Right ventricle myocardium inferior (tissue), 1 donor: ENCODE data around the gene ZNF652. TPM values are rescaled to one million over a fixed set of nuclear protein-coding genes. Genes with fewer than 3 reads are reported as not detected.
"Not testable (repeated sequence)": the region's sequence is repeated elsewhere in the genome, so short reads cannot be mapped to it uniquely, and the experiment has no call there.

Experiments used
- ATAC-seq: fragments of 200-7000 bp; cut with Tn5 transposase; one replicate; pipeline ENCODE4 v1.9.1; 2020; ENCODE audit warnings: mild to moderate bottlenecking, moderate library complexity
- DNase-seq: peaks from one replicate; pipeline ENCODE4 v3.0.0; 2021; ENCODE audit errors: missing footprints
- intact Hi-C: fragments of 100-400 bp; cut with DNase I; formaldehyde crosslinking; loops from one replicate; pipeline ENCODE4 v1.11.0; 2022
- total RNA-seq: library from RNA; stranded (reverse); fragmentation: NEBNext Ultra II Directional; extraction: Animal tissue kit (Norgen Biotek cat#: 25700); gene quantifications from one replicate; pipeline ENCODE4 v1.2.1, GENCODE V29; 2021
- donor health status: DM: no; HTN: yes; CAD: no; lungs with severe emphysema.

The ZNF652 gene
- total RNA-seq, 1 donor from 2014 or later, result 19.0 TPM

DNA sequence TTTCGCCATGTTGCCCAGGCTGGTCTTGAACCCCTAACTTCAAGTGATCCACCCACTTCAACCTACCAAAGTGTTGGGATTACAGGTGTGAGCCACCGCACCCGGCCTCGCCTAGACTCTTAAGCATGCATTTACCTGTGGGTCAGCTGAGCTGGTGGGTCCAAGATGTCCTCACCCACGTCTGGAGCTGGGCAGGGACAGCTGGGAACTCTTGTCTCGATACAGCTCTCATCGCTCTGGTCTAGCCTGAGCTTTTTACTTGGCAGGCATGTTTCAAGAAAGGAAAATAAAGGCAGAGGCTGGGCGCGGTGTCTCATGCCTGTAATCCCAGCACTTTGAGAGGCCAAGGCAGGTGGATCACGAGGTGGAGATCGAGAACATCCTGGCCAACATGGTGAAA, 74.6 kb downstream of the ZNF652 start:
- DNase-seq, result no peak
- intact Hi-C loops, result no loop called here

DNA sequence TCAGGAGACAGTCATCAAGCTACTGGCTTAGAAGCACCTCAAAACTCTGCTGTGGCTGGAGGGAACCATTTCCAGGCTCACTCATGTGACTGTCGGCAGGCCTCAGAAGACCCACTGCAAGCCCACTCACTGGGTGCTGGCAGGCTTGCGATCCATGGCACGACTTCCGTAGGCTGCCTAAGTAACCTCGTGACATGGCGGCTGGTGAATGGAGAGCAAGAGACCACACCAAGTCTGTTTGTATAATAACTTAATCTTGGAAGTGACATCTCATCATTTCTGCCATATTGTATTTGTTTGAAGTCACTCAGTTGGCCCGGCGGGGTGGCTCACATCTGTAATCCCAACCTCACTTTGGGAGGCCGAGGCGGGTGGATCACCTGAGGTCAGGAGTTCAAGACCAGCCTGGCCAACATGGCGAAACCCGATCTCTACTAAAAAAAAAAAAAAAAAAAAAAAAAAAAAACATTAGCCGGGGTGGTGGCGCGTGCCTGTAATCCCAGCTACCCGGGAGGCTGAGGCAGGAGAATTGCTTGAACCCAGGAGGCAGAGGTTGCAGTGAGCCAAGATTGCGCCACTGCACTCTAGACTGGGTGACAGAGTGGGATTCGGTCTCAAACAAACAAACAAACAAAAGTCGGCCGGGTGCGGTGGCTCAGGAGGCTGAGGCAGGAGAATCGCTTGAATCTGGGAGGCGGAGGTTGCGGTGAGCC, 75.6 kb downstream of the ZNF652 start:
- ATAC-seq, intact Hi-C loops, DNase-seq: not testable (repeated sequence)

More for the DNA sequence above, 74.6 kb downstream of the ZNF652 start:
- no peak for ATAC-seq

DNA sequence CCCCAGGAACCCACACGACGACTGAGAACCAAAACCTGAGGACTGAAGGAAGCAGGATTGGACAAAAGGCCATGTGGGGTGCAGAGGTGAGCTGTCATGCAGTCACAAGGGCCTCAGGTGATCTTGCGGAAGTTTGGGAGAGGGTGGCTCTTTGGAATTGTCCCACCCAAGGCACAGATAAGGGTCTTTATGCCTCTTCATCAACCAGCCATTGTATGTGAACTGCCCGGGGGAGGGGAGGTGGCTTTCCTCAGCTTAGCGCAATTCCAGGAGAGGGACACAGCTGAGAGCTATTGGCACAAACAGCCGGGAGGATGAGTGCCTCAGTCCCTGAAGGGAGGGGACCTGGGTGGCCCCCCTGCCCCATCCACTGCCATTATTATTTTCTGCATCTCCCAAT, 76.3 kb downstream of the ZNF652 start:
- no peak for ATAC-seq
- intact Hi-C loops, result no loop called here
- DNase-seq, result no peak

GRCh38 chr17:49280918-49281317, 81.1 kb downstream of the ZNF652 start:
- DNase-seq (no peak), ATAC-seq (no peak)
- intact Hi-C loops, result no loop called here

DNA sequence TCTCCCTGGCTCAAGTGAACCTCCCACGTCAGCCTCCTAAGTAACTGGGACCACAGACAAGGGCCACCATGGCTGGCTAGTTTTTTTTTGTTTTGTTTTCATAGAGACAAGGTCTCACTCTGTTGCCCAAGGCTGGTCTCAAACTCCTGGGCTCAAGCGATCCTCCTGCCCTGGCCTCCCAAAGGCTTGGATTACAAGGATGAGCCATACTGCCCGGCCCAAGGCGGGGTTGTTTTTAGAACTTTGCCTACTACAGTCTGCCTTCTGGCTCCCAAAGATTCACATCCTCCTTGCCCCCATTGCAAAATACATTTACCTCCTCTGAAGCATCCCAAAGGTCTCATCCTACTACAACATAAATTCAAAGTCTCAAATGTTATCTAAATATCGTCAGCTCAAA, 82.0 kb downstream of the ZNF652 start:
- no peak for DNase-seq
- no peak for ATAC-seq
- intact Hi-C loops, result no loop called here

DNA sequence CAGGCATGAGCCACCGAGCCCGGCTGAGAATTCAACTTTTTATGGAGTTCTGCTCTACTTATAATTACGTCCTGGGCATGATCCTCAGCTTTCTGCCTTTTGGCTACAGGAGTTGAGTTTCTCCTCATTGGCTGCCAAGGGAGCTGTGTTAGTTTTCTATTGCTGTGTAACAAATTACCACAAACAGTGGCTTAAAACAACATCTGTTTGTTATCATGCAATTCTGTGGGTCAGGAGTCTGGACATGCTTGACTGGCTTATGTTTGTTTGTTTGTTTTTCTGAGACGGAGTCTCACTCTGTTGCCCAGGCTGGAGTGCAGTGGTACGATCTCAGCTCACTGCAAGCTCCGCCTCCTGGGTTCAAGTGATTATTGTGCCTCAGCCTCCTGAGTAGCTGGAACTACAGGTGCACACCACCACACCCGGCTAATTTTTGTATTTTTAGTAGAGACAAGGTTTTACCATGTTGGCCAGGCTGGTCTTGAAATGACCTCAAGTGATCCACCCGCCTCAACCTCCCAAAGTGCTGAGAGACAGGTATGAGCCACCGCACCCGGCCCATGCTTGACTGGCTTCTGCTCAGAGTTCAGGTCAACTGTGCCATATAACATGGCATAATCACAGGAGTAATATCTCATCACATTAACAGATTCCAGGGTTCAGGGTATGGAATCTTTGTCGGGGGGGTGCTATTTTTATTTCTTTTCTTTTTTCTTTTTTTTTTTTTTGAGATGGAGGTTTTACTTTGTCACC, 82.6 kb downstream of the ZNF652 start:
- DNase-seq, intact Hi-C loops, ATAC-seq: not testable (repeated sequence)

- DNase-seq (no peak), ATAC-seq (no peak)
- intact Hi-C loops, result no loop called here
Measured at GRCh38 chr17:49278076-49278475, 84.0 kb downstream of the ZNF652 start.

GRCh38 chr17:49277638-49278037, 84.4 kb downstream of the ZNF652 start:
- DNase-seq (no peak), ATAC-seq (no peak)
- intact Hi-C loops, result no loop called here

DNA sequence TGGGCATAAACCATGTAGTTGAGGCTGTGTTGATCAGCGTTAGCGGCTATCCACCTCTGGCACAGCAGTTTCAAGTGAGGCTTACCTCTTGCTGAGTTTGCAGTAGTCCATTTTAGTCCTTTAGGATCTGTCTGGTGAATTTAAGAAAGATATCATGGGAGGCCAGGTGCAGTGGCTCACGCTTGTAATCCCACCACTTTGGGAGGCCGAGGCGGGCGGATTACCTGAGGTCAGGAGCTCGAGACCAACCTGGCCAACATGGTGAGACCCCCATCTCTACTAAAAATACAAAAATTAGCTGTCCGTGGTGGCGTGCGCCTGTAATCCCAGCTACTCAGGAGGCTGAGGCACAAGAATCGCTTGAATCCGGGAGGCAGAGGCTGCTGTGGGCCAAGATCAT, 86.1 kb downstream of the ZNF652 start:
- DNase-seq, ATAC-seq, intact Hi-C loops: not testable (repeated sequence)

DNA sequence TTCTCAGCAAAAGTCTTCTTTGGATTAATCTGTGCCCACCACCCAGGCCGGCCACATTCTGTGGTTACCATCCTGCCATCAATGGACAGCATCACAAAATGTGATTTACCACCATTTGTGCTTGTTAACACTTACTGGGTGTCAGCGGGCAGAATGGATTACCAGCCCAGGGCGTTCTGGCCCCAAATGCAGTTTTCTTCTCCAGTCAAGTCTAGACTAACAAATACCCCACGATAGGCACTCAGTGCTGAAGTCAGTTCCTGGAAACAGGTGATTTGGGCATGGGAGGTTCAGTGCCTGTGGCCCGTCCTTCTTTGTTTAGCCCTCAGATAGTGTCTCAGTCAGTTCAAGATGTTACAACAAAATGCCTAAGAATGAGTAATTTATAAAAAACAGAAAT, 92.7 kb downstream of the ZNF652 start:
- intact Hi-C loops, result no loop called here
- ATAC-seq, result no peak
- no peak for DNase-seq

DNA sequence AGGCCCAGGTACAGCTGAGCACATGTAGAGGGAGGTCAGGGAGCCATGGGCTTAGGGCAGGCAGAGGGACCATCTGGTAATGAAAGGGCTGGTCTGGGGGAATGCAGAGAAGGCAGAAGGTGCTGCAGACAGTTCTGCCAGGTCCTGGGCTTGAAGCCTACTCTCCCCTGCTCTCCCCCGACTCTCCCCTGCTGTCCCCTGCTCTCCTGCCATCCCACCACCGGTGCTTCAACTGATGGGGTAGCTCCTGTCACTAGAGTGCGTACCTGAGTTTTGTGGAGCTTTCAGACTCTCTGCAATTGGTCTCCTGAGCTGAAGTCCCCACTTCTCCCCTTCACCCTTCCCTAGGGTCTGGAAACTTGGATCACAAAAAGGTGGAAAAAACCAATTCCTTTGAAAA, 94.1 kb downstream of the ZNF652 start:
- intact Hi-C loops, result no loop called here
- ATAC-seq (no peak), DNase-seq (no peak)

DNA sequence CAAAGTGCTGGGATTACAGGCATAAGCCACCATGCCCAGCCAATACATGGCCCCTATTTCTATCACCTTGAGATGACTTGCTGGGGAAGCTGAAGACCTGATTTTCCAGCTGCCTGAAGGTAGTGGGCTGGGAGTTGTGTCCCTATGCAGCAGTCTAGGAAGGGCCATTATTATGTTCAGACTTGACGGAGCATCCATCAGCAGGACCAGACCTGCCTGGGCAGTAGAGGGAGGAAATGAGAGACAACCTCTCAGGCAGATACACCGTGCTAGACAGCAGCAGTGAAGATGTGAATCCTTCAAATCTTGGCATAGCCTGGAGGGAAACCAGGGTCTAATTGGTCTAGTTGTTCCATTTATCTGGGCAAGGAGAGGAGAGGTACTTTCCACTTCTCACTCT, 95.8 kb downstream of the ZNF652 start:
- intact Hi-C loops, result no loop called here
- no peak for DNase-seq
- ATAC-seq, result no peak

- DNase-seq, ATAC-seq, intact Hi-C loops: not testable (repeated sequence)
Measured at GRCh38 chr17:49261540-49261939, 100.5 kb downstream of the ZNF652 start.

- no peak for ATAC-seq
- intact Hi-C loops, result no loop called here
- no peak for DNase-seq
Measured at GRCh38 chr17:49260817-49261291, 101.2 kb downstream of the ZNF652 start.

DNA sequence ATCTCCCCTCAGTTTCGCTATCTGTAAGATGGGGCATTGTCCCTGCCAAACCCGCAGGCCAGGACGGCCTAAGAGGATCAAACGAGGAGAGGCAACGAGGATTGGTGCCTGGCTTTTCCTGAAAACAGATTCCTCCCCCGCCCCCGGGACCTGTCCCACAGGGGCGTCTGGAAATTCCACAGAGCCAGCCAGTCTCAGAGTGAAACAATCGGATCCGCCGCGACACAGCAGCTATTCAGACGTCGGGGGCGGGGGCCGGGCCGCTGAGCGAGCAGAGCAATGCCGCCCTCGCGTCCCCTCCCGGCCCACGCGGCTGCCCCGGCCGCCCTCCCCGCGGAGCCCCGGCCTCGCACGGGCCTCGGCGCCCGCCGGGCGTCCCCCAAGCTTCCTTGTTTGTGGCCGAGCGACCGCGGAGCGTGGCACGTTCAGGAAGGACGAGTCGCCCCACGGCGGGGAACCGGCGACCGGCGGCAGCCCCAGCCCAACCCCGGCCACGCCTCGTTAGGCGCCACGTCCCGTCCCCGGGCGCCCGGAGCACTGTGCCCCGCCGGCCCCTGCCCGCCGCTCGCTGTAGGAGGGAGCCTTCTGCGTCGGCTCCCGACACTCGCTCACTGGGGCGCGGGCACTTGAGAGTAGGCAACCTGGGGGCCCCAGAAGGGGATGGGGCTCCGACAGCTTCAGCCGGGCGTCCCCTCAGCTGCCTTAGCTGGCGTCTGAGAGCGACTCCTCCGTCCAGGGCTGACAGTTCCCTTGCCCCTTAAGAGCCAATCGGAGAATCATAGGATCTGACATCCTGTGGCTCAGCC, 101.8 kb downstream of the ZNF652 start:
- intact Hi-C loops, result no loop called here
- DNase-seq, result peak; percentile 90
- peak; percentile 71 for ATAC-seq

GRCh38 chr17:49259663-49260010, 102.4 kb downstream of the ZNF652 start:
- intact Hi-C loops, result no loop called here
- DNase-seq, result no peak

GRCh38 chr17:49258394-49258793, 103.7 kb downstream of the ZNF652 start:
- intact Hi-C loops, result no loop called here
- ATAC-seq (no peak), DNase-seq (no peak)

More at GRCh38 chr17:49259663-49260010, 102.4 kb downstream of the ZNF652 start:
- ATAC-seq, result no peak

DNA sequence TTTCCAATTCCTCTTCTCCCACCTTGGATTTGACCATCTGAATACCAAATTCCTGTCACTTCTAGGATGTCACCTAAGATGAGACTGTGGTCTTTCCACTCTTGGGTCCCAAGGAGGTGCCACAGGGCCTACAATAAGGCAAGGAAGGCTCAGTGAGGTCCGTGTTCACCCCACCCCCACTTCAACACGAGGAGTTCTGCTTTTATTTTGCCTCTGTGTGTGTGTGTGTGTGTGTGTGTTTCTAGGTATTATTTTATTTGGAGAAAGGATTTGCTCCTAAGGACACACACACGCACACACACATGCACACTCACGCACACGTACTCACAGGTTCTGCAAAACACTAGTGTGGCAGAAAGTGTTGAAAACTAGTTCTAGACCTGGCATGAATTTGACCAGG, 106.9 kb downstream of the ZNF652 start:
- intact Hi-C loops, result no loop called here
- DNase-seq, result no peak
- no peak for ATAC-seq

GRCh38 chr17:49254066-49254465, 108.0 kb downstream of the ZNF652 start:
- intact Hi-C loops, result no loop called here
- DNase-seq, result no peak
- ATAC-seq, result no peak
